ENCODE measurements around the gene MICALL2.

- TF ChIP-seq CTCF (IDR thresholded peaks at IDR 0.05): peak; percentile 93
- no peak for TF ChIP-seq RXRA (IDR thresholded peaks at IDR 0.05; ENCODE audit: borderline replicate concordance, low read depth)
- peak; percentile 80 for TF ChIP-seq RAD21 (IDR thresholded peaks at IDR 0.05; ENCODE audit: low read length)
- TF ChIP-seq TAF1 (IDR thresholded peaks at IDR 0.05; ENCODE audit: borderline replicate concordance, low read depth, low read length): no peak
- TF ChIP-seq NFIC (IDR thresholded peaks at IDR 0.05; ENCODE audit: borderline replicate concordance): no peak
- TF ChIP-seq YY1 (IDR thresholded peaks at IDR 0.05; ENCODE audit: low read depth): no peak
- peak; percentile 51; the same call in 1 of the 2 replicates for TF ChIP-seq SIN3A (IDR thresholded peaks at IDR 0.05; ENCODE audit: borderline replicate concordance, low read depth, low read length)
- TF ChIP-seq REST (IDR thresholded peaks at IDR 0.05; ENCODE audit: low read depth, low read length): no peak
These were observed 14.7 kb upstream of the MICALL2 start for GRCh38 chr7:1473864-1474512.

Measured in SK-N-SH (cell line).